Loucy (cell line): ENCODE results near the gene OBP2A.

Experiments
- H2AFZ ChIP-seq: fragments of 200-600 bp; sonication (generic); 2 replicates; pipeline ENCODE4 v1.6.0; 2016; ENCODE audit warnings: antibody characterized with exemption, mild to moderate bottlenecking, low read length, moderate library complexity
- H3F3A ChIP-seq: fragments of 200-600 bp; 2 replicates; pipeline ENCODE4 v1.6.0; 2016; ENCODE audit warnings: antibody characterized with exemption, low read depth, mild to moderate bottlenecking
- H3K27me3 ChIP-seq: fragments of 200-600 bp; sonication (generic); 2 replicates; pipeline ENCODE4 v1.6.1; 2014; ENCODE audit warnings: low read length, mild to moderate bottlenecking; ENCODE audit not compliant: insufficient read depth, poor library complexity, severe bottlenecking
- H3K36me3 ChIP-seq: fragments of 200-600 bp; sonication (generic); 2 replicates; pipeline ENCODE4 v1.6.1; 2016; ENCODE audit warnings: low read length; ENCODE audit not compliant: insufficient read depth
- H3K4me1 ChIP-seq: fragments of 200-600 bp; sonication (generic); 2 replicates; pipeline ENCODE4 v1.5.1; 2014; ENCODE audit warnings: low read length, mild to moderate bottlenecking; ENCODE audit not compliant: insufficient read depth, poor library complexity, severe bottlenecking
- H3K4me2 ChIP-seq: fragments of 200-600 bp; sonication (generic); 2 replicates; pipeline ENCODE4 v1.6.0; 2014; ENCODE audit warnings: antibody characterized with exemption, low read length, low read depth, mild to moderate bottlenecking; ENCODE audit not compliant: poor library complexity, severe bottlenecking
- H3K4me3 ChIP-seq: fragments of 200-600 bp; sonication (generic); 2 replicates; pipeline ENCODE4 v1.5.1; 2014; ENCODE audit warnings: low read length, mild to moderate bottlenecking, mixed read lengths; ENCODE audit not compliant: poor library complexity, severe bottlenecking
- H3K79me2 ChIP-seq: fragments of 200-600 bp; sonication (generic); 2 replicates; pipeline ENCODE4 v1.6.1; 2014; ENCODE audit warnings: low read length; ENCODE audit not compliant: insufficient read depth
- H3K9ac ChIP-seq: fragments of 200-600 bp; sonication (generic); 2 replicates; pipeline ENCODE4 v1.6.0; 2014; ENCODE audit warnings: mild to moderate bottlenecking, low read depth, low read length, moderate library complexity; ENCODE audit not compliant: poor library complexity, severe bottlenecking
- H3K9me2 ChIP-seq: fragments of 200-600 bp; sonication (generic); replicated peaks from 2 replicates; pipeline ENCODE4 v1.6.1; 2016; ENCODE audit warnings: low read depth, low read length, mixed read lengths
- H3K9me3 ChIP-seq: fragments of 200-600 bp; sonication (generic); 2 replicates; pipeline ENCODE4 v1.6.1; 2014; ENCODE audit warnings: mild to moderate bottlenecking, antibody characterized with exemption, low read length, low read depth; ENCODE audit not compliant: insufficient read depth
- H4K20me1 ChIP-seq: fragments of 200-600 bp; sonication (generic); 2 replicates; pipeline ENCODE4 v1.6.0; 2014; ENCODE audit warnings: antibody characterized with exemption, low read length, mild to moderate bottlenecking; ENCODE audit not compliant: insufficient read depth, poor library complexity, severe bottlenecking
- CTCF ChIP-seq: fragments of 200-600 bp; sonication (generic); conservative IDR thresholded peaks from 2 replicates; pipeline ENCODE4 v1.5.1; 2014; ENCODE audit warnings: mild to moderate bottlenecking, antibody characterized with exemption, low read length
- EZH2phosphoT487 ChIP-seq: fragments of 200-600 bp; IDR thresholded peaks from 2 replicates; pipeline ENCODE4 v1.6.1; 2018; ENCODE audit warnings: antibody characterized with exemption, mild to moderate bottlenecking, moderate library complexity, borderline replicate concordance

OBP2A gene

GRCh38 chr9:135565141-135565628 lies 19.3 kb downstream of the OBP2A start:
- TF ChIP-seq EZH2phosphoT487 (no peak), CTCF (no peak)
- H3K4me1 ChIP-seq: no peaks in the 10 kb centered on the region
- H3K4me2 ChIP-seq: no peak overlapping the region
- peaks cover 2% of the 10 kb centered on the region; the same call in 1 of the 2 replicates for H3K9me3 ChIP-seq
- H3F3A ChIP-seq: no peaks in the 10 kb centered on the region
- no peak overlapping the region for H2AFZ ChIP-seq
- H3K36me3 ChIP-seq: no peaks in the 10 kb centered on the region
- H3K79me2 ChIP-seq: no peaks in the 10 kb centered on the region
- H3K9ac ChIP-seq: no peak overlapping the region
- H3K9me2 ChIP-seq: no peaks in the 10 kb centered on the region
- no peak overlapping the region for H3K4me3 ChIP-seq
- no peaks in the 10 kb centered on the region for H3K27me3 ChIP-seq
- H4K20me1 ChIP-seq: no peaks in the 10 kb centered on the region

GRCh38 chr9:135565636-135566035 lies 19.7 kb downstream of the OBP2A start:
- Histone ChIP-seq H3K9me3 (peaks cover 2% of the 10 kb centered on the region; the same call in 1 of the 2 replicates), H3K27me3 (no peaks in the 10 kb centered on the region), H3K4me1 (no peaks in the 10 kb centered on the region), H3K4me3 (no peak overlapping the region), H3K9ac (no peak overlapping the region), H3K79me2 (no peaks in the 10 kb centered on the region), H3F3A (no peaks in the 10 kb centered on the region), H2AFZ (no peak overlapping the region), H3K36me3 (no peaks in the 10 kb centered on the region), H4K20me1 (no peaks in the 10 kb centered on the region), H3K9me2 (no peaks in the 10 kb centered on the region), H3K4me2 (no peak overlapping the region)
- TF ChIP-seq CTCF (no peak), EZH2phosphoT487 (no peak)

GRCh38 chr9:135566552-135566951 lies 20.6 kb downstream of the OBP2A start:
- Histone ChIP-seq H3K36me3 (no peaks in the 10 kb centered on the region), H3K9ac (no peak overlapping the region), H3K4me3 (no peak overlapping the region), H3K4me2 (no peak overlapping the region), H3K27me3 (no peaks in the 10 kb centered on the region), H3F3A (no peaks in the 10 kb centered on the region), H2AFZ (no peak overlapping the region), H3K4me1 (no peaks in the 10 kb centered on the region), H3K79me2 (no peaks in the 10 kb centered on the region), H3K9me3 (peaks cover 2% of the 10 kb centered on the region; the same call in 1 of the 2 replicates), H4K20me1 (no peaks in the 10 kb centered on the region), H3K9me2 (no peaks in the 10 kb centered on the region)
- TF ChIP-seq EZH2phosphoT487 (no peak), CTCF (no peak)
